CD4-positive, CD25-positive, alpha-beta regulatory T cell (primary cell): ENCODE data around the gene AP5S1. TPM values are rescaled to one million over a fixed set of nuclear protein-coding genes. Genes with fewer than 3 reads are reported as not detected.

ENCODE experiments used
- ATAC-seq, 2 donors: fragments of 150-1000 bp; cut with Tn5 transposase; one replicate each; pipeline ENCODE4 v1.10.0; 2021; ENCODE audit warnings: low read depth in 2 of 2, moderate number of reproducible peaks in 2 of 2, moderate library complexity in 1 of 2
- DNase-seq, 3 donors: peaks; one replicate each; pipeline versions ENCODE4 v3.0.0 to v3.0.0-alpha.2; 2012 to 2022; ENCODE audit warnings: mixed read lengths in 1 of 3
- H3K27ac ChIP-seq: one replicate; pipeline ENCODE4 v1.7.0; 2013; ENCODE audit warnings: mild to moderate bottlenecking, low read length; ENCODE audit not compliant: insufficient read depth, poor library complexity, severe bottlenecking
- H3K27me3 ChIP-seq: one replicate; pipeline ENCODE4 v1.7.0; 2013; ENCODE audit warnings: low read length; ENCODE audit not compliant: control insufficient read depth, insufficient read depth
- H3K36me3 ChIP-seq: one replicate; pipeline ENCODE4 v1.7.0; 2013; ENCODE audit warnings: mild to moderate bottlenecking, low read length, moderate library complexity; ENCODE audit not compliant: control insufficient read depth, insufficient read depth
- H3K4me1 ChIP-seq: 2 replicates; pipeline ENCODE4 v1.7.0; 2013; ENCODE audit warnings: mild to moderate bottlenecking, low read length; ENCODE audit not compliant: insufficient read depth, control insufficient read depth, poor library complexity, severe bottlenecking
- H3K4me3 ChIP-seq: one replicate; pipeline ENCODE4 v1.7.0; 2013; ENCODE audit warnings: low read depth, mild to moderate bottlenecking, low read length, moderate library complexity
- H3K9me3 ChIP-seq, 2 experiments: 1 replicate in 1 of 2; 2 replicates in 1 of 2; pipeline ENCODE4 v1.7.0; 2013; ENCODE audit warnings: low read length in 2 of 2, mild to moderate bottlenecking in 1 of 2, moderate library complexity in 1 of 2; ENCODE audit not compliant: control insufficient read depth in 2 of 2
- H3K27ac Mint-ChIP-seq, 3 donors: one replicate each; pipeline ENCODE4 v1.8.0; 2020 to 2022; ENCODE audit warnings: mild to moderate bottlenecking in 3 of 3, mixed read lengths in 3 of 3, moderate library complexity in 2 of 3
- H3K27me3 Mint-ChIP-seq: one replicate; pipeline ENCODE4 v1.8.0; 2022; ENCODE audit warnings: mild to moderate bottlenecking, mixed read lengths
- H3K36me3 Mint-ChIP-seq: one replicate; pipeline ENCODE4 v1.8.0; 2020; ENCODE audit warnings: mixed read lengths
- H3K4me1 Mint-ChIP-seq, 4 donors: one replicate each; pipeline ENCODE4 v1.8.0; 2020 to 2022; ENCODE audit warnings: mixed read lengths in 4 of 4, mild to moderate bottlenecking in 1 of 4
- H3K4me3 Mint-ChIP-seq, 4 donors: one replicate each; pipeline ENCODE4 v1.8.0; 2020 to 2022; ENCODE audit warnings: mild to moderate bottlenecking in 4 of 4, mixed read lengths in 4 of 4, moderate library complexity in 3 of 4
- H3K9me3 Mint-ChIP-seq, 7 donors: one replicate each; pipeline ENCODE4 v1.8.0; 2020 to 2022; ENCODE audit warnings: mixed read lengths in 7 of 7, mild to moderate bottlenecking in 3 of 7, moderate library complexity in 2 of 7
- polyA plus RNA-seq, 4 donors: library from polyadenylated mRNA; unstranded; fragments of 300-500 nt; fragmentation: Illumina TruSeq; gene quantifications; one replicate each; pipeline ENCODE4 v1.2.3, GENCODE V29; 2021
- total RNA-seq: library from RNA; stranded (reverse); gene quantifications from one replicate; pipeline ENCODE4 v1.2.3, GENCODE V29; 2022

The AP5S1 gene
- total and polyA plus RNA-seq, 5 donors from 2014 or later = 10.5 to 22.2 (median 19.5) TPM

- Histone ChIP-seq H3K27ac (no peak overlapping the region), H3K27me3 (no peaks in the 10 kb centered on the region), H3K36me3 (peaks cover 56% of the 10 kb centered on the region), H3K4me1 (no peaks in the 10 kb centered on the region), H3K9me3 (no peaks in the 10 kb centered on the region), H3K4me3 (no peak overlapping the region)
- H3K36me3 Mint-ChIP-seq = peaks cover 31% of the 10 kb centered on the region
- no peak for ATAC-seq
- H3K9me3 Mint-ChIP-seq = no peaks in the 10 kb centered on the region
- no peak overlapping the region for H3K4me3 Mint-ChIP-seq
- no peaks in the 10 kb centered on the region for H3K27me3 Mint-ChIP-seq
- no peak overlapping the region for H3K27ac Mint-ChIP-seq
- peaks cover 0 to 7% (median 2%) of the 10 kb centered on the region in 4 donors for H3K4me1 Mint-ChIP-seq
- no peak for DNase-seq
These were observed 45.0 kb downstream of the AP5S1 start for GRCh38 chr20:3865152-3865886.

GRCh38 chr20:3865887-3866407 lies 45.6 kb downstream of the AP5S1 start:
- Histone ChIP-seq H3K27ac (no peak overlapping the region), H3K4me1 (no peaks in the 10 kb centered on the region), H3K27me3 (no peaks in the 10 kb centered on the region), H3K36me3 (peaks cover 56% of the 10 kb centered on the region), H3K4me3 (no peak overlapping the region), H3K9me3 (no peaks in the 10 kb centered on the region)
- no peak for DNase-seq
- Mint-ChIP-seq H3K36me3 (peaks cover 31% of the 10 kb centered on the region), H3K9me3 (no peaks in the 10 kb centered on the region), H3K4me3 (no peak overlapping the region), H3K27me3 (no peaks in the 10 kb centered on the region), H3K27ac (no peak overlapping the region), H3K4me1 (peaks cover 0 to 7% (median 2%) of the 10 kb centered on the region in 4 donors)
- ATAC-seq = no peak

- Histone ChIP-seq H3K4me1 (no peaks in the 10 kb centered on the region), H3K27me3 (no peaks in the 10 kb centered on the region), H3K9me3 (no peaks in the 10 kb centered on the region), H3K36me3 (peaks cover 51% of the 10 kb centered on the region), H3K27ac (no peak overlapping the region), H3K4me3 (no peak overlapping the region)
- no peak overlapping the region for H3K4me3 Mint-ChIP-seq
- H3K9me3 Mint-ChIP-seq = no peaks in the 10 kb centered on the region
- DNase-seq (no peak), ATAC-seq (no peak)
- peaks cover 0 to 7% (median 1%) of the 10 kb centered on the region in 4 donors for H3K4me1 Mint-ChIP-seq
- H3K27ac Mint-ChIP-seq = no peak overlapping the region
- peaks cover 27% of the 10 kb centered on the region for H3K36me3 Mint-ChIP-seq
- no peaks in the 10 kb centered on the region for H3K27me3 Mint-ChIP-seq
These were observed 46.1 kb downstream of the AP5S1 start for GRCh38 chr20:3866464-3866863.

GRCh38 chr20:3867802-3868201 lies 47.5 kb downstream of the AP5S1 start:
- Mint-ChIP-seq H3K4me1 (peaks cover under 1 to 8% (median 4%) of the 10 kb centered on the region in 4 donors), H3K36me3 (peaks cover 23% of the 10 kb centered on the region), H3K27me3 (no peaks in the 10 kb centered on the region), H3K27ac (no peak overlapping the region), H3K4me3 (no peak overlapping the region), H3K9me3 (no peaks in the 10 kb centered on the region)
- no peak overlapping the region for H3K4me3 ChIP-seq
- DNase-seq = no peak
- no peak for ATAC-seq
- no peaks in the 10 kb centered on the region for H3K4me1 ChIP-seq
- H3K27ac ChIP-seq = no peak overlapping the region
- H3K9me3 ChIP-seq = no peaks in the 10 kb centered on the region
- H3K36me3 ChIP-seq = peaks cover 38% of the 10 kb centered on the region
- no peaks in the 10 kb centered on the region for H3K27me3 ChIP-seq

GRCh38 chr20:3869839-3870634 lies 49.7 kb downstream of the AP5S1 start:
- H3K36me3 Mint-ChIP-seq = peaks cover 20% of the 10 kb centered on the region
- peaks cover 0 to 18% (median 5%) of the 10 kb centered on the region in 4 donors for H3K4me1 Mint-ChIP-seq
- Histone ChIP-seq H3K27me3 (no peaks in the 10 kb centered on the region), H3K27ac (no peak overlapping the region), H3K36me3 (peaks cover 31% of the 10 kb centered on the region), H3K9me3 (no peaks in the 10 kb centered on the region), H3K4me3 (no peak overlapping the region), H3K4me1 (no peaks in the 10 kb centered on the region)
- H3K27me3 Mint-ChIP-seq = no peaks in the 10 kb centered on the region
- no peaks in the 10 kb centered on the region for H3K9me3 Mint-ChIP-seq
- DNase-seq (no peak), ATAC-seq (no peak)
- no peak overlapping the region for H3K4me3 Mint-ChIP-seq
- H3K27ac Mint-ChIP-seq = peak overlapping the region in 2 of 3 donors; percentile 10 to 63

- Histone ChIP-seq H3K27me3 (no peaks in the 10 kb centered on the region), H3K27ac (no peak overlapping the region), H3K9me3 (no peaks in the 10 kb centered on the region), H3K4me1 (no peaks in the 10 kb centered on the region), H3K36me3 (peaks cover 18% of the 10 kb centered on the region), H3K4me3 (no peak overlapping the region)
- Mint-ChIP-seq H3K27me3 (no peaks in the 10 kb centered on the region), H3K4me1 (peaks cover 5 to 24% (median 8%) of the 10 kb centered on the region in 4 donors), H3K36me3 (peaks cover 24% of the 10 kb centered on the region), H3K9me3 (no peaks in the 10 kb centered on the region), H3K4me3 (no peak overlapping the region), H3K27ac (peak overlapping the region in 2 of 3 donors; percentile 62 to 71)
- DNase-seq = no peak
- ATAC-seq = no peak
These were observed 51.4 kb downstream of the AP5S1 start for GRCh38 chr20:3871550-3872265.

- H3K4me3 ChIP-seq = no peak overlapping the region
- H3K27ac Mint-ChIP-seq = peak overlapping the region in 1 of 3 donors; percentile 54
- no peaks in the 10 kb centered on the region for H3K9me3 Mint-ChIP-seq
- H3K27me3 Mint-ChIP-seq = no peaks in the 10 kb centered on the region
- no peak for ATAC-seq
- peaks cover 28% of the 10 kb centered on the region for H3K36me3 Mint-ChIP-seq
- no peak overlapping the region for H3K27ac ChIP-seq
- H3K4me1 ChIP-seq = no peaks in the 10 kb centered on the region
- no peak for DNase-seq
- peaks cover 5 to 22% (median 10%) of the 10 kb centered on the region in 4 donors for H3K4me1 Mint-ChIP-seq
- no peaks in the 10 kb centered on the region for H3K9me3 ChIP-seq
- no peak overlapping the region for H3K4me3 Mint-ChIP-seq
- H3K27me3 ChIP-seq = no peaks in the 10 kb centered on the region
- H3K36me3 ChIP-seq = peaks cover 15% of the 10 kb centered on the region
These were observed 53.2 kb downstream of the AP5S1 start for GRCh38 chr20:3873507-3873906.
